Measurements from ENCODE around the gene COL4A2.
"Not testable (repeated sequence)": the region's sequence is repeated elsewhere in the genome, so short reads cannot be mapped to it uniquely, and the experiment has no call there.

The COL4A2 gene

GRCh38 chr13:110523180-110523579 lies 216.1 kb downstream of the COL4A2 start:
- no peak for ATAC-seq

- no peak for ATAC-seq
Observed at GRCh38 chr13:110523838-110524540, 216.9 kb downstream of the COL4A2 start.

GRCh38 chr13:110524541-110525257 lies 217.6 kb downstream of the COL4A2 start:
- peak in 1 of 2 donors; percentile 31 for ATAC-seq

- peak in 1 of 2 donors; percentile 13 for ATAC-seq
Observed at GRCh38 chr13:110525328-110526319, 218.5 kb downstream of the COL4A2 start.

GRCh38 chr13:110528371-110528770 lies 221.3 kb downstream of the COL4A2 start:
- ATAC-seq = no peak

GRCh38 chr13:110528911-110529310 lies 221.8 kb downstream of the COL4A2 start:
- no peak for ATAC-seq

- ATAC-seq = no peak
Observed at GRCh38 chr13:110529522-110530311, 222.6 kb downstream of the COL4A2 start.

- no peak for ATAC-seq
Observed at GRCh38 chr13:110531100-110531499, 224.0 kb downstream of the COL4A2 start.

- no peak for ATAC-seq
Observed at GRCh38 chr13:110531671-110532083, 224.6 kb downstream of the COL4A2 start.

GRCh38 chr13:110532258-110532657 lies 225.2 kb downstream of the COL4A2 start:
- ATAC-seq = not testable (repeated sequence)

- no peak for ATAC-seq
Observed at GRCh38 chr13:110533771-110534670, 226.9 kb downstream of the COL4A2 start.

GRCh38 chr13:110535526-110535925 lies 228.4 kb downstream of the COL4A2 start:
- ATAC-seq = no peak

- peak in 1 of 2 donors; percentile 24 for ATAC-seq
Observed at GRCh38 chr13:110536006-110536693, 229.1 kb downstream of the COL4A2 start.

GRCh38 chr13:110538632-110539031 lies 231.5 kb downstream of the COL4A2 start:
- no peak for ATAC-seq

- no peak for ATAC-seq
Observed at GRCh38 chr13:110539894-110540293, 232.8 kb downstream of the COL4A2 start.

- ATAC-seq = no peak
Observed at GRCh38 chr13:110540871-110541525, 233.9 kb downstream of the COL4A2 start.

GRCh38 chr13:110541526-110541920 lies 234.4 kb downstream of the COL4A2 start:
- no peak for ATAC-seq

GRCh38 chr13:110542169-110542796 lies 235.2 kb downstream of the COL4A2 start:
- no peak for ATAC-seq

- ATAC-seq = no peak
Observed at GRCh38 chr13:110546378-110546777, 239.3 kb downstream of the COL4A2 start.
